Measurements from ENCODE around the gene R3HDM4.

R3HDM4 gene

GRCh38 chr19:956766-957440 is 43.9 kb upstream of the R3HDM4 start:
- no peak overlapping the region for H3K4me3 ChIP-seq (replicated peaks; ENCODE audit: low read depth, low read length)
- no peak for DNase-seq (ENCODE audit: low read depth)
- TF ChIP-seq, protein P1, sequence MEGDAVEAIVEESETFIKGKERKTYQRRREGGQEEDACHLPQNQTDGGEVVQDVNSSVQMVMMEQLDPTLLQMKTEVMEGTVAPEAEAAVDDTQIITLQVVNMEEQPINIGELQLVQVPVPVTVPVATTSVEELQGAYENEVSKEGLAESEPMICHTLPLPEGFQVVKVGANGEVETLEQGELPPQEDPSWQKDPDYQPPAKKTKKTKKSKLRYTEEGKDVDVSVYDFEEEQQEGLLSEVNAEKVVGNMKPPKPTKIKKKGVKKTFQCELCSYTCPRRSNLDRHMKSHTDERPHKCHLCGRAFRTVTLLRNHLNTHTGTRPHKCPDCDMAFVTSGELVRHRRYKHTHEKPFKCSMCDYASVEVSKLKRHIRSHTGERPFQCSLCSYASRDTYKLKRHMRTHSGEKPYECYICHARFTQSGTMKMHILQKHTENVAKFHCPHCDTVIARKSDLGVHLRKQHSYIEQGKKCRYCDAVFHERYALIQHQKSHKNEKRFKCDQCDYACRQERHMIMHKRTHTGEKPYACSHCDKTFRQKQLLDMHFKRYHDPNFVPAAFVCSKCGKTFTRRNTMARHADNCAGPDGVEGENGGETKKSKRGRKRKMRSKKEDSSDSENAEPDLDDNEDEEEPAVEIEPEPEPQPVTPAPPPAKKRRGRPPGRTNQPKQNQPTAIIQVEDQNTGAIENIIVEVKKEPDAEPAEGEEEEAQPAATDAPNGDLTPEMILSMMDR (IDR thresholded peaks at IDR 0.05; ENCODE audit: low read length, missing control alignments): no peak

DNA sequence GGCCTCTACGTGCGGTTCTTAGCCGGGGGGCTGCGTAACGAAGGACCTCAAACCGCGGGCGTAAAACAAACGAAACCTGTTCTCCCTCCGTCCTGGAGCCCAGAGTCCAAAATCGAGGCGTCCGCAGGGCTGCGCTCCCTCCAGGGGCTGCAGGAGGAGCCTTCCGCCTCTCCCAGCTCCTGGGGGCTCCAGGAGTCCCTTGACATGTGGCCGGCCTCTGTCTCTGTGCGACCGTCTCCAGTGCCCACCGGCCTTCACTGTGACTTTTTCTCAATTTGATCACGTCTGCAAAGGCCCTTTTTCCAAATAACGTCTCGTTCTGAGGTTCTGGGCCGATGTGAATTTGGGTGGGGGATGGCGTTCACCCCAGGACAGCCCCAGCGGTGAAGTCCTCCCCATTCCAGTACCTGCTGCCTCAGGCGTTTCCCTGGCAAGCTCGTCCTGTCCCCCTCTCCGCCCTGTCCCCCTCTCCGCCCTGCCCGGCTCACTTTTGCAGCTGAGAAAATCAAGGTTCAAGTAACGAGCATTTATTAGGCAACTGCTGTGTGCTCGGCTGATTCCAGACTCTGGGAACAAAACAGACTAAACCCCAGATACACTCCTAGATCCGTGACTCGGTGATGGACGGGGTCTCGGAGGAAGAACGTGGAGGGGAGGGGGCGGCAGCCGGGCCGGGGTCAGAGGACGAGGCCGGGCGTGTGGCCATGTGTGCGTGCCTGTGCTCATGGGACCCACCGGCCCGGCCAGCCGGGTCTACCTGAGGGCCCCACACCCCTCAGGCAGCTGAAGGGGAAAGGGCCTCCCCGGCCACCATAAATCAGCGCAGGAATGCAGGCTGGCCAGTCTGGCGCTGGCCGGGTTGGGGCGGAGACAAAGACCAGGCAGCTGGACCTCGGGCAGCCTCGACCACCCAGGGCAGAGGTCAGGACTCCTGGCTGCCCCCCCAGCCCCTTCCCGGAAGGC is 43.1 kb upstream of the R3HDM4 start:
- DNase-seq (ENCODE audit: low read depth): no peak
- TF ChIP-seq, protein P1 (IDR thresholded peaks at IDR 0.05; ENCODE audit: low read length, missing control alignments): no peak
- no peak overlapping the region for H3K4me3 ChIP-seq (replicated peaks; ENCODE audit: low read depth, low read length)

DNA sequence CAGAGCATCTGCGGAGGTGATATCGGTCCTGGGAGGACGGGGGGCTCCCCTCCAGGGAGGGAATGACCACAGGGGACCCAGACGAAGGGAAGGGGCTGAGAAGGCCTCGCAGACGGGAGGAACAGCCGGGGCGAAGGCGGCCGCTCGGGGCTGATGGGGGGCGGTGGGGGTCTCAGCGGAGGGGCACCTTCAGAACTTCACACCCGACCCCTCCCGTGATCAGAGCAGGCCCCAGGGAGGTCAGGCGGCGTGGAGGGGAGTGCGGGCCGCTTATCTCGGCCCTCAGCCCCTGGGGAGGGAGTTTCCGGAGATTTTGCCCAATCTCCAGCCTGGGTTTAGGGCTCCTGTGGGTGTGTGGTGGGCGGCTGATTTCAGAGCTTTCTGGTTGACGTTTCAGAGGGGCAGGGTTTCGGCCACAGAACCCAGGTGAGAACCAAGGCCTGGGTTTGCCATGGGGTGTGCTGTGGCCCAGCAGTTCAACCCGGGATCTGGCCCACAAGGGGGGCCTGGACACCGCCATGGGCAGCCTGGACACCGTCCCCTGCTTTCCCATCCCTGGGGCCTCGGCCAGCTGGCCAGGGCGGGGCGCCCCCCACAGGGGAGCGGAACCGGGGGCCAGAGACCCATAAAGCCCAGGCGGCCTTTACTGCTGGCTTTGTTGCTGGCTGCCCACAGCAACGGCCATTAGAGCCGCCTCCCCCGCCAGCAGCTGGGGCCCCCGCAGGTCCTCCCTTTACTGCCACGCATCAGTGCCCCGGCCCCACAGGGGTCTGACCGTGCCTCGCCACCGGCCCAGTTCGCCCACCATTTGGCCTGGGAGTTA is 41.9 kb upstream of the R3HDM4 start:
- TF ChIP-seq, protein P1 (IDR thresholded peaks at IDR 0.05; ENCODE audit: low read length, missing control alignments): no peak
- no peak for DNase-seq (ENCODE audit: low read depth)
- no peak overlapping the region for H3K4me3 ChIP-seq (replicated peaks; ENCODE audit: low read depth, low read length)

- no peak overlapping the region for H3K4me3 ChIP-seq (replicated peaks; ENCODE audit: low read depth, low read length)
- TF ChIP-seq, protein P1 (IDR thresholded peaks at IDR 0.05; ENCODE audit: low read length, missing control alignments): no peak
- DNase-seq (ENCODE audit: low read depth): no peak
These were observed 41.3 kb upstream of the R3HDM4 start for GRCh38 chr19:954272-954671.

DNA sequence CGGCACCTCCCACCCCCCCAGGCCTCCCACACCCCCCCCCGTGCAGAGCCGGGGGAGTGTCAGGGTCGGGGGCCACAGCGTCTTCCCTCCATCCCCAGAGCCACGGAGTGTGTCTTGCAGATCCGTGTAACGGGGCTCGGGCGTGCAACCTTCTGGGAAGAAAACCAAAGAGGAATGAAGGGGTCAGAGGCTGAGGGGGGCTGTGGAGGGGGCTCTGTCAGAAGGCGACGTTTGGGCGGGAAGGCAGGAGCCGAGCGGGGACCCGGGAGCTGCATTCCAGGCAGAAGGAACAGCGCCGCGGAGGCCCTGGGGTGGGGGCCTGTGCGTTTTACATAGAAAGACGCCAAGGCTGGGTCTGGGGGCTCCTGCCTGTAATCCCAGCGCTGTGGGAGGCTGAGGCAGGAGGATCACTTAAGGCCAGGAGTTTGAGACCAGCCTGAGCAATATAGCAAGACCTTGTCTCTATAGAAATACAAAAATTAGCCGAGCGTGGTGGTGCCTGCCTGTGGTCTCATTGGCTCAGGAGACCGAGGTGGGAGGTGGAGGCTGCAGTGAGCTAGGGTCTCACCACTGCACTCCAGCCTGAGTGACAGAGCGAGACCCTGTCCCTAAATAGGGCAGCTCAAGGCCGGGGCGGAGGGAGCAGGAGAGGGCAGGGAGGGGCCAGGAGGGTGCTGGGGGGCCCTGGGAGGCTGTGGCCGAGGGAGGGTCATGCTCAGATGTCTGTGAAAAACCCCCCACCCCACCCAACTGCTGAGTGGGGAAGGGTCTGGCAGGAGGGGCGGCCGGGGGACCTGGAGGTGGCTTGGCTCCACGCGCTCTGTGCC is 40.6 kb upstream of the R3HDM4 start:
- TF ChIP-seq, protein P1 (IDR thresholded peaks at IDR 0.05; ENCODE audit: low read length, missing control alignments): no peak

More for the DNA sequence above, 40.6 kb upstream of the R3HDM4 start:
- no peak overlapping the region for H3K4me3 ChIP-seq (replicated peaks; ENCODE audit: low read depth, low read length)
- DNase-seq (ENCODE audit: low read depth): no peak

All from fibroblast of pulmonary artery (primary cell).